Measurements from ENCODE around the gene MAPKAPK3.

MAPKAPK3 gene

DNA sequence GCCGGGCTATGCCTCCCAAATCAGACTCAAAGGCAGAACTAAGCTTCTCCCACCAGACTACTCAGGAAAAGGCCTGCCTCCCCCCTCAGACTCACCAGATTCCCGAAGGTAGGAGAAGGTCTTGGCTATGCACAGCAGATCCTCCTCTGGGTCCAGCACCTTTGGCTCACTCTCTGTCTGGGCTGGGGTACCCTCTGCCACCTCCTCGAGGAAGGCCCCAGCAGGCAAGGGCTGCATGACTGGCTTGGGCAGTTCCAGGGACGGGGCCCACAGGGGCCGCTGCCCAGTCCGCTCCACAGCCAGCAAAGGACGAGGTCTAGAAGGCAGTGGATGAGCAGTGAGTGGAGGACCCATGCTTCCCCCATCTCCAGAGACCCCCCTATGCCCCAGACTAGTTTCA lies 8.7 kb upstream of the MAPKAPK3 start:
- no peak for DNase-seq
- Histone ChIP-seq H3K36me3 (ENCODE audit: control insufficient read depth, insufficient read depth, low read length) (peaks cover 64% of the 10 kb centered on the region), H3K4me3 (ENCODE audit: insufficient read depth, low read depth, low read length, poor library complexity, severe bottlenecking) (peak overlapping the region; percentile 82), H3K27me3 (replicated peaks; ENCODE audit: control insufficient read depth, insufficient read depth, low read length, poor library complexity, severe bottlenecking) (no peaks in the 10 kb centered on the region), H3K27ac (ENCODE audit: insufficient read depth, low read length, poor library complexity, severe bottlenecking) (peak overlapping the region; percentile 95), H3K9me3 (ENCODE audit: control insufficient read depth, low read length) (no peaks in the 10 kb centered on the region), H3K4me1 (ENCODE audit: control insufficient read depth, insufficient read depth, low read length, poor library complexity, severe bottlenecking) (peaks cover 76% of the 10 kb centered on the region)

DNA sequence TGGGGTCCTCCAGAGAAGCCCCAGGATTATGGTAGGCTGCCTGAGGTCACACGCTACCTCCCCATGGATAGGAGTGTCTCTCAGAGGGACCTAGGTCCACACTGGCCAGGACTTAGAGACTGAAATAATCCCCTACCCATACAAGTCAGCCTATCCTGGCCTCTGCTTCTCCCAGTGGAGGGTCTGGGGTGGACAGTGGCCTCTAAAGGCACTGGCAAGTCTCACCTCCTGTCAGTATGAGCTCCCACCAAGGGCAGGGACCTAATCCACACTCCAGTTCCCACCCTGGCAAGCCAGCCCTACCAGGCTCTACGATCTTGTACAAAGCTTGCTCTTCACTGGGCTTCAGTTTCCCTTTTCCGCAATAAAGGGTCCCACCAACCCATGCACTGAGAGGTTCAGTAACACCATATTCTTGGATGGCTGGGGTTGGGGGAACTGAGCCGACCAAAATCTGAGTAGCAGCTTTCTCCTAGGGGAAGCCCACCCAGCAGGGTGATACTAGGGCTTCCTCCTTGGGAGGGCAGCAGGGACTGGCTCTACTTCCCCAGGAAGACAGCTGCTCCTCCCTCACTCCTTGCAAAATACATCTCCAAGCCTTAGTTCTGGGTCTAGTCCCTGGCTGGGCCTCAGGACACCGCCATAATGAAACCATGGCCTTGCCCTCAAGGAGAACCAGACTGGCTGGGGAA lies 7.7 kb upstream of the MAPKAPK3 start:
- Histone ChIP-seq H3K27me3 (replicated peaks; ENCODE audit: control insufficient read depth, insufficient read depth, low read length, poor library complexity, severe bottlenecking) (no peaks in the 10 kb centered on the region), H3K36me3 (ENCODE audit: control insufficient read depth, insufficient read depth, low read length) (peaks cover 57% of the 10 kb centered on the region), H3K4me1 (ENCODE audit: control insufficient read depth, insufficient read depth, low read length, poor library complexity, severe bottlenecking) (peaks cover 77% of the 10 kb centered on the region), H3K9me3 (ENCODE audit: control insufficient read depth, low read length) (no peaks in the 10 kb centered on the region), H3K4me3 (ENCODE audit: insufficient read depth, low read depth, low read length, poor library complexity, severe bottlenecking) (peak overlapping the region; percentile 82), H3K27ac (ENCODE audit: insufficient read depth, low read length, poor library complexity, severe bottlenecking) (peak overlapping the region; percentile 95)
- no peak for DNase-seq

DNA sequence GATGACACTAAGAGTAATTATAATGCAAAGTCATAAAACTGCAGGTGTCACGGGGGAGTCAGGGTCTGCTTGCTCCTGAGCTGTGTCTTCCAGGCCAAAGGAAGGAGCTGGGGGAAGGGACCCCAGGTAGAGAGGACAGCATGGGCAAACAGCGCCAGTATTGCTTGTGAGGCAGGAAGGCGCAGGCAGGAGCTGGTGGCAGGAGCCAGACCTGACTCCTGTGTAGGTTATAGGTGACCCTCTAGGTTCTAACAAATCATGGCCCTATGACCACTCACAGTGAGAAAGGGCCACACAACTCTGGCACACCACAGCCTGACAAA lies 7.2 kb upstream of the MAPKAPK3 start:
- H3K4me3 ChIP-seq (ENCODE audit: insufficient read depth, low read depth, low read length, poor library complexity, severe bottlenecking), result peak overlapping the region; percentile 82
- no peak for DNase-seq
- H3K9me3 ChIP-seq (ENCODE audit: control insufficient read depth, low read length), result no peaks in the 10 kb centered on the region
- H3K27ac ChIP-seq (ENCODE audit: insufficient read depth, low read length, poor library complexity, severe bottlenecking), result peak overlapping the region; percentile 95
- peaks cover 75% of the 10 kb centered on the region for H3K4me1 ChIP-seq (ENCODE audit: control insufficient read depth, insufficient read depth, low read length, poor library complexity, severe bottlenecking)
- no peaks in the 10 kb centered on the region for H3K27me3 ChIP-seq (replicated peaks; ENCODE audit: control insufficient read depth, insufficient read depth, low read length, poor library complexity, severe bottlenecking)
- H3K36me3 ChIP-seq (ENCODE audit: control insufficient read depth, insufficient read depth, low read length), result peaks cover 52% of the 10 kb centered on the region

DNA sequence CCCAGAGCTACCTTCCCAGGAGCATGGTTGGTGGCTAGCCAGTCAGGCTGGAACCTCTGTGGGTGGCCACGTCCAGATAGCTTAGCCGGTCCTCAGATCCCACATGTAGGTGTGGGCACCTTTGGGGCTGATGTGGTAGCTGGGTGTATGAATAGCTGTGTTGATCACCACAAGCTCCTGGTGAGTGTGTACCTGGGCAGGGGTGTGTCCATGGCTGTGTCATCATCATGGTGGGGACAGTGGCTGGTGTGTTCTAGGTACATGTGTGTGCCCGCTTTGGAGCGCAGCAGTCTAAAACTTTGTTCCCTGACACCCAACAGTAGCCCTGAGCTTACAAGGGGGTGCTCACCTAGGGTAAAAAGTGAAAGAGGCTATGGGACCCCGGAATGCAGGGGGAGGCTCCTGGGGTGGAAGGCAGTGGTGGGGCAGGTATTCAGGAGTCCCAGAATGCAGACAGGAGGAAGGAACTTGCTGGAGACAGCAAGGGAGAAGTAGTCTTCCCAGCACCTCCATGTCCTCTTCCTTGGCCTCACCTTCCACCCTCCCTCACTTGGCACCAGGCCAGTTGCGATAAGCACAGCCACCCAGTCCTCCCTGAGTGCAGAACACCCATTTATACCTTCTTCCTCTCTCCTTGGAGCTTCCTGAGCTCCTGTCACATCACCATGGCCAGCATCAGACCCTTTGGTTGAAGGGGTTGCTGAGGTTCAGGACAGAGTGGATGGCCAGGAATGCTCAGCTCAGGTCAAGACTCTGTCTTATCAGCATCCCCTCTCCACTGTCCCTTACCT lies 6.6 kb upstream of the MAPKAPK3 start:
- Histone ChIP-seq H3K27ac (ENCODE audit: insufficient read depth, low read length, poor library complexity, severe bottlenecking) (peak overlapping the region; percentile 95), H3K36me3 (ENCODE audit: control insufficient read depth, insufficient read depth, low read length) (peaks cover 47% of the 10 kb centered on the region), H3K9me3 (ENCODE audit: control insufficient read depth, low read length) (no peaks in the 10 kb centered on the region), H3K4me3 (ENCODE audit: insufficient read depth, low read depth, low read length, poor library complexity, severe bottlenecking) (peak overlapping the region; percentile 82), H3K4me1 (ENCODE audit: control insufficient read depth, insufficient read depth, low read length, poor library complexity, severe bottlenecking) (peaks cover 69% of the 10 kb centered on the region), H3K27me3 (replicated peaks; ENCODE audit: control insufficient read depth, insufficient read depth, low read length, poor library complexity, severe bottlenecking) (no peaks in the 10 kb centered on the region)
- DNase-seq, result no peak

DNA sequence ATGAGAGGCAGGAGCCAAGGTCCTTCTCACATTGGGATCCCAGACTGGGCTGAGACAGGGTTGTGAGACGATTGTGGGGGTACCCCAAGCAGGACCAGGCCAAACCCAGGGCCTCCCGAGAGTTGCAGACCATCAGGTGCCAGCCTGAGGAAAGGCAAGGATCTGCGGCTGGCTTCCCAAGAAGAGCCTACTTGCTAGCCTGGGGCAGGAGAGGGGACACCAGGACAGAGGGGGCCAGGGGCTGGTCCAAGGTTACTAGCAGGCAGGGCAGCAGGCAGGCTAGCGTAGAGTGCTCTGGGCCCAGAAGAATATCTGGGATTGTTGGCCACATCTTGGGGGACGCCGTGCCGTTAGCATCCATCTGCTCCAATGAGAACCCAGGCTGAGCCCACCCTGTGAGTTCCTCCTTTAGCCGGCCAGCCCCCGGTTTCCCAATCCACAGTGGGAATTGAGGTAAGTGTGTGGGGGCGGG lies 5.9 kb upstream of the MAPKAPK3 start:
- peaks cover 41% of the 10 kb centered on the region for H3K36me3 ChIP-seq (ENCODE audit: control insufficient read depth, insufficient read depth, low read length)
- H3K27ac ChIP-seq (ENCODE audit: insufficient read depth, low read length, poor library complexity, severe bottlenecking), result peak overlapping the region; percentile 95
- DNase-seq, result no peak
- peaks cover 63% of the 10 kb centered on the region for H3K4me1 ChIP-seq (ENCODE audit: control insufficient read depth, insufficient read depth, low read length, poor library complexity, severe bottlenecking)
- peak overlapping the region; percentile 82 for H3K4me3 ChIP-seq (ENCODE audit: insufficient read depth, low read depth, low read length, poor library complexity, severe bottlenecking)
- no peaks in the 10 kb centered on the region for H3K9me3 ChIP-seq (ENCODE audit: control insufficient read depth, low read length)
- no peaks in the 10 kb centered on the region for H3K27me3 ChIP-seq (replicated peaks; ENCODE audit: control insufficient read depth, insufficient read depth, low read length, poor library complexity, severe bottlenecking)

DNA sequence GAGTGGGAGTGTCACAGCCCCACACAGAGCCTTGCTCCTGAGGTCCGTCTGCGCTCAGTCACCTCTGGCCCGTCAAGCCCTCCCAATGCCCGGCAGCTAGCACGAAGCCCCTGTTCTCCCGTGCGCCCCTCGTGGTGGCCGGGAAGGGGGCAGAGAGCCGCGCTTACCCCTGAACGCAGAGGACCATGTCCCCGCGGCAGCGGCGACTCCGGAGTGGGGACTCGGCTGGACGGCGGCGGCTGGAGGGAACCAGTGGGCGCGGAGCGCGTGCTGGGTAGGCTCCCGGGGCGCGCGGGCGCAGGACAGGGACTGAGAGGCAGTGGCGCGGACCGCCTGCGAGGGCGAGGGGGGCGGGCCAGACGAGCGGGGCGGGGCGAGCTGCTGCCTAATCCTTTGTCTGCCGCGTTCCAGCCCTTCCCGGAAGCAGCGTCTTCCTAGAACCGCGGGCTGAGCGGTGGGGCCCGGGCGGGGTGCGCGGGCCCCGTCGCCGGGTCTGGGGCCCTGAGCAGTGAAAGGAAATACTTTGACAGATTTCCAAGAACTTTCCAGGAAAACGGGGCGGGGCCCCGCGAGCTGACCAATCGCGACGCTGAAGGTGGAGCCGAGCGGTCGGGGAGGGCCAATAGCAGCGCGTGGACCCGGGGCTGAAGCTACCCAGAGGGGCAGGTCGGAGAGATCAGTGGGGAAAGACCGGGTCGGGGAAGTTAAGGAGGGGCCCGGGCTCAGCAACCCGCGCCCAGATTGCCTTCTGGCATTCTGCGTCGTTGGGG lies 5.3 kb upstream of the MAPKAPK3 start, which contains the start of gene CISH:
Gene CISH (minus strand): TSS at position 311 of the 770 bp plus-strand sequence. CDS start 124 bp downstream, at position 187.
- Histone ChIP-seq H3K4me3 (ENCODE audit: insufficient read depth, low read depth, low read length, poor library complexity, severe bottlenecking) (peak within 1 kb of the TSS; percentile 82), H3K27me3 (replicated peaks; ENCODE audit: control insufficient read depth, insufficient read depth, low read length, poor library complexity, severe bottlenecking) (no peaks in the 10 kb centered on the region), H3K9me3 (ENCODE audit: control insufficient read depth, low read length) (no peaks in the 10 kb centered on the region), H3K27ac (ENCODE audit: insufficient read depth, low read length, poor library complexity, severe bottlenecking) (peak within 1 kb of the TSS; percentile 95), H3K4me1 (ENCODE audit: control insufficient read depth, insufficient read depth, low read length, poor library complexity, severe bottlenecking) (peaks cover 63% of the 10 kb centered on the region), H3K36me3 (ENCODE audit: control insufficient read depth, insufficient read depth, low read length) (peaks cover 35% of the 10 kb centered on the region)
- DNase-seq, result peak; percentile 87 to 91 (median 90)

DNA sequence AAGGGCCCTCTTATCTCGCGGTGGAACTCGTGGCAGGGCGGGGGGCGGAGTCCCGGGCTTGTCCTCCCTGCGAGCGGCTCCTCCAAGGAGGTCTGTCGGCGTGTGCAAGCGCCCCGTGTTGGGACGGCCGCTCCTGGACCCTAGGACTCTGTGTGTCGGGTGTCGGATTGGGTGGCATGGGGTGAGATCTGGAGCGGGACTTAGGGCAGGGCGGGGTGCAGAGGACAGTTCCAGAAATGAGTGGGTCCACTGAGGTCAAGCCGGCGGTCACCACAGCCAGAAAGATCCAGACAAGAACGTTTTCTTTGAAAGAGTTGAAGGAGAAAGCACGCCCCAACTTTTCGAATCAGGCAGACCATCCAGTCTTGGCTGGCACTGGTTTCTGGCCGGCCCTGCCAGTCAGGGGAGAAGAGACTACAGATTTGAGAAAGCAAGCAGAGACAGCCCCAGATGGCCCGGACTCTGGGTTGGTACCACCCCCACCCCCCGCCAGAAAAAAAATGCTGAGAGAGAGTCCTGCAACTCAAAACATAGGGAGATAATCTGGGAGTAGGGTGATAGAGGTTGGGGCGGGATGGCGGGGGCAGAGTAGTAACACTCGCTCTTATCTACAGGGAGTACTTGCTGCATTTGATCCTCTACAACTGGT lies 4.6 kb upstream of the MAPKAPK3 start:
- Histone ChIP-seq H3K27me3 (replicated peaks; ENCODE audit: control insufficient read depth, insufficient read depth, low read length, poor library complexity, severe bottlenecking) (no peaks in the 10 kb centered on the region), H3K9me3 (ENCODE audit: control insufficient read depth, low read length) (no peaks in the 10 kb centered on the region), H3K27ac (ENCODE audit: insufficient read depth, low read length, poor library complexity, severe bottlenecking) (peak overlapping the region; percentile 95), H3K4me1 (ENCODE audit: control insufficient read depth, insufficient read depth, low read length, poor library complexity, severe bottlenecking) (peaks cover 58% of the 10 kb centered on the region), H3K4me3 (ENCODE audit: insufficient read depth, low read depth, low read length, poor library complexity, severe bottlenecking) (peak overlapping the region; percentile 82), H3K36me3 (ENCODE audit: control insufficient read depth, insufficient read depth, low read length) (peaks cover 28% of the 10 kb centered on the region)
- no peak for DNase-seq

DNA sequence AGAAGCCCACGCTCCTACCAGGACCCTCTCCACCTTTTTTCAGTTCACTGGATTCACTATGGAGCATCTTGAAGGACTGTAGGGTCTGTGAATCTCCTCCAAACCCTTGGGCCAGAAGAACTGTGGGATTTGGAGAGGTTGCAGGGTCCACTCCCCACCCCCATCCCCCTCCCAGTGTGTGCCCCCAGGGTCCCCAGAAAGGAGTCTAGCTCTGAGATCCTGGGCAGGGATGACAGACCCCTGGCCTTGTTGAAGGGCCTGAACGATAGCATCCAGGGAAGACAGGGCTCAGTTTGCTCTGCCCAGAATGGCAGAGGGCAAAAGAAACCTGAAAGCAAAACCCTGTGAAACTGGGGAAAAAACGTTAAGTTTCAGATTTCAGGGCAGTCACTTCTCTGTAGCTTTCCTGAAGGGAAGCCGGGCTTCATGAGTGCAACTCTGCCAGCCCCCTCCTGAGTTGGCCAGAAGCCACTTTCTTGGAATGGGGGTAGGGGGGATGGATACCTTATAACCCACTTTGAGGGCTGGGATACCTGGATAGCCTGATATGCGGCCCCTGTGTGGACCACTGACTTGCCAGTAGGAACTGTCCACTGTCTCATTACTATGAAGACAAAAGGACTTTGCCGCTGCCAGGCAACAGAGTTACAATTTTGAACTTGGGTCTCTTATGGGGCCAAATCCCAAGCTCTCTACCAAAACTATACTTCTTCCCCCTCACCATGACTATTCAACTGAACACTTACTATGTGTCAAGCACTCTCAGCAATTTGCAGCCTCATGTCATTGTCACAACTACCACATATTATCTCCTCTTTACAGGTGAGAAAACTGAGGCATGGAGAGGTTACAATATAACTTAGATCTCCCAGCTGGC lies 3.7 kb upstream of the MAPKAPK3 start:
- DNase-seq, result no peak
- Histone ChIP-seq H3K27me3 (replicated peaks; ENCODE audit: control insufficient read depth, insufficient read depth, low read length, poor library complexity, severe bottlenecking) (no peaks in the 10 kb centered on the region), H3K4me3 (ENCODE audit: insufficient read depth, low read depth, low read length, poor library complexity, severe bottlenecking) (peak overlapping the region; percentile 82)

DNA sequence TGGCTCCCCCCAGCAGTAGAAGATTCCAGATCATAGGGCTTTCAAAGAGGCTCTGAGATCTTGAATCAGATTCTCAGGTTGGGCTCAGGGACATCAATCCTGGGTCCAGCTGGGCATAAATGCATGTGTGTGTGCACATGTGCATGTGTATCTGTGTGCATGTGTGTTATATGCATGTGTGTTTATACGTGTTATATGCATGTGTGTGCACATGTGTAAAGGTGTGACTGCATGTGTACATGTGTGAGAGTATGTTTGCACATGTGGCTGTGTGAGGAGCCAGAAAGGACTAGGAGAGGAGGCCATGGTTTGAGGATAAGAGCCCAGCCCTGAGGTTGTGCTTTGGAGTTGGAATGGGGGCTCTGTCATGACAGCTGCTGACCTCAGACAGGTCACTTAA lies 1.8 kb upstream of the MAPKAPK3 start:
- no peak for DNase-seq
- Histone ChIP-seq H3K27ac (ENCODE audit: insufficient read depth, low read length, poor library complexity, severe bottlenecking) (no peak overlapping the region), H3K9me3 (ENCODE audit: control insufficient read depth, low read length) (no peaks in the 10 kb centered on the region), H3K36me3 (ENCODE audit: control insufficient read depth, insufficient read depth, low read length) (peaks cover 3% of the 10 kb centered on the region), H3K4me3 (ENCODE audit: insufficient read depth, low read depth, low read length, poor library complexity, severe bottlenecking) (no peak overlapping the region), H3K4me1 (ENCODE audit: control insufficient read depth, insufficient read depth, low read length, poor library complexity, severe bottlenecking) (peaks cover 64% of the 10 kb centered on the region), H3K27me3 (replicated peaks; ENCODE audit: control insufficient read depth, insufficient read depth, low read length, poor library complexity, severe bottlenecking) (no peaks in the 10 kb centered on the region)

More for the DNA sequence above, 3.7 kb upstream of the MAPKAPK3 start:
- H3K4me1 ChIP-seq (ENCODE audit: control insufficient read depth, insufficient read depth, low read length, poor library complexity, severe bottlenecking), result peaks cover 58% of the 10 kb centered on the region
- H3K9me3 ChIP-seq (ENCODE audit: control insufficient read depth, low read length), result no peaks in the 10 kb centered on the region
- peaks cover 20% of the 10 kb centered on the region for H3K36me3 ChIP-seq (ENCODE audit: control insufficient read depth, insufficient read depth, low read length)
- peak overlapping the region; percentile 38 for H3K27ac ChIP-seq (ENCODE audit: insufficient read depth, low read length, poor library complexity, severe bottlenecking)
